Prostate gland (tissue), 2 donors: ENCODE measurements around the gene CKB.

Experiments used
- POLR2A ChIP-seq: fragments of 450-650 bp; IDR thresholded peaks from one replicate; pipeline ENCODE4 v1.6.1; 2016; ENCODE audit warnings: antibody characterized with exemption, mild to moderate bottlenecking
- TF ChIP-seq, protein P1 (sequence below), 4 experiments: fragments of 200-600 bp in 2 of 4; fragments of 450-650 bp in 2 of 4; sonication (generic) in 2 of 4; IDR thresholded peaks; 1 replicate in 3 of 4; 2 replicates in 1 of 4; pipeline ENCODE4 v1.5.1; 2016 to 2019; ENCODE audit warnings: antibody characterized with exemption in 4 of 4, mild to moderate bottlenecking in 2 of 4, moderate library complexity in 2 of 4

DNA sequence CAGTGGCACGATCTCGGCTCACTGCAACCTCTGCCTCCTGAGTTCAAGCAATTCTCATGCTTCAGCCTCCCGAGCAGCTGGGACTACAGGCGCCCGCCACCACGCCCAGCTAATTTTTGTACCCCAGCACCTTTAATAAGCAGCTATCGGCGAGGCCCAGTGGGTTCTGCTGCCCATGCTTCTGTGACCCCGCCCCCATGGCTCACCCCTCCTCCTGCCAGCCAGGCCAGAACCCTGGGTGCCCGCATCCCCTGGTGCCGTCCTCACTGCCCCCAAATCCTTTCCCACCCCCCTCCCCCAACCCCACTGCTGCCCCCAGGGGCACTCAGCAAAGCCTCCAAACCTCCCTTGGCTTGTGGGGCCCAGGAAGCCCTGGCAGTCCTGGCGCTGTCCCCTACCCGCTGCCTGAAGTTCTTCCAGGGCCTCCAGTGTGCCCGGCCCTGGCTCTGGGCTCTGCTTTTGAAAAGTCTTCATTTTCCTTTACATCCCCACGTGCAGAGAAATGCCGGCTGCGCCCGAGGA lies 25.4 kb upstream of the CKB start:
- TF ChIP-seq, protein P1, sequence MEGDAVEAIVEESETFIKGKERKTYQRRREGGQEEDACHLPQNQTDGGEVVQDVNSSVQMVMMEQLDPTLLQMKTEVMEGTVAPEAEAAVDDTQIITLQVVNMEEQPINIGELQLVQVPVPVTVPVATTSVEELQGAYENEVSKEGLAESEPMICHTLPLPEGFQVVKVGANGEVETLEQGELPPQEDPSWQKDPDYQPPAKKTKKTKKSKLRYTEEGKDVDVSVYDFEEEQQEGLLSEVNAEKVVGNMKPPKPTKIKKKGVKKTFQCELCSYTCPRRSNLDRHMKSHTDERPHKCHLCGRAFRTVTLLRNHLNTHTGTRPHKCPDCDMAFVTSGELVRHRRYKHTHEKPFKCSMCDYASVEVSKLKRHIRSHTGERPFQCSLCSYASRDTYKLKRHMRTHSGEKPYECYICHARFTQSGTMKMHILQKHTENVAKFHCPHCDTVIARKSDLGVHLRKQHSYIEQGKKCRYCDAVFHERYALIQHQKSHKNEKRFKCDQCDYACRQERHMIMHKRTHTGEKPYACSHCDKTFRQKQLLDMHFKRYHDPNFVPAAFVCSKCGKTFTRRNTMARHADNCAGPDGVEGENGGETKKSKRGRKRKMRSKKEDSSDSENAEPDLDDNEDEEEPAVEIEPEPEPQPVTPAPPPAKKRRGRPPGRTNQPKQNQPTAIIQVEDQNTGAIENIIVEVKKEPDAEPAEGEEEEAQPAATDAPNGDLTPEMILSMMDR (IDR thresholded peaks at IDR 0.05), result no peak
- TF ChIP-seq POLR2A, result no peak
